DND-41 (cell line): ENCODE data around the gene COQ2.
"Not testable (repeated sequence)": the region's sequence is repeated elsewhere in the genome, so short reads cannot be mapped to it uniquely, and the experiment has no call there.

Experiments used
- ATAC-seq: fragments of 200-7000 bp; cut with Tn5 transposase; 3 replicates; pipeline ENCODE4 v1.9.1; 2021; ENCODE audit warnings: low read depth; ENCODE audit not compliant: insufficient read depth
- DNase-seq: peaks from one replicate; pipeline ENCODE4 v3.0.0-alpha.2; 2020
- H2AFZ ChIP-seq: 2 replicates; pipeline ENCODE4 v1.6.0; 2012; ENCODE audit warnings: low read depth, low read length
- H3K27ac ChIP-seq: 2 replicates; pipeline ENCODE4 v1.5.1; 2012; ENCODE audit warnings: low read length, inconsistent platforms
- H3K27me3 ChIP-seq: fragments of 200-600 bp; sonication (generic); 2 replicates; pipeline ENCODE4 v1.6.0; 2012; ENCODE audit warnings: low read length, mild to moderate bottlenecking, inconsistent platforms; ENCODE audit not compliant: insufficient read depth, poor library complexity
- H3K36me3 ChIP-seq: 2 replicates; pipeline ENCODE4 v1.5.1; 2012; ENCODE audit warnings: low read length, inconsistent platforms; ENCODE audit not compliant: insufficient read depth
- H3K4me1 ChIP-seq: 2 replicates; pipeline ENCODE4 v1.5.1; 2012; ENCODE audit warnings: mild to moderate bottlenecking, low read length; ENCODE audit not compliant: insufficient read depth
- H3K4me2 ChIP-seq: 2 replicates; pipeline ENCODE4 v1.6.0; 2012; ENCODE audit warnings: mild to moderate bottlenecking, moderate library complexity, low read length, inconsistent platforms; ENCODE audit not compliant: insufficient read depth
- H3K4me3 ChIP-seq, 2 experiments: fragments of 200-600 bp in 1 of 2; shearing (Covaris generic) in 1 of 2; 2 replicates each; pipeline ENCODE4 v1.5.1; 2012 to 2016; ENCODE audit warnings: inconsistent platforms in 2 of 2, low read length in 2 of 2, mild to moderate bottlenecking in 2 of 2, low read depth in 1 of 2, moderate library complexity in 1 of 2
- H3K79me2 ChIP-seq: 2 replicates; pipeline ENCODE4 v1.6.0; 2012; ENCODE audit warnings: low read length, inconsistent platforms; ENCODE audit not compliant: insufficient read depth
- H3K9ac ChIP-seq: 2 replicates; pipeline ENCODE4 v1.6.0; 2012; ENCODE audit warnings: low read depth, mild to moderate bottlenecking, inconsistent platforms, low read length, moderate library complexity
- H3K9me3 ChIP-seq: 2 replicates; pipeline ENCODE4 v1.5.1; 2012; ENCODE audit warnings: low read length, moderate library complexity, mild to moderate bottlenecking, inconsistent platforms; ENCODE audit not compliant: insufficient read depth, severe bottlenecking
- H4K20me1 ChIP-seq: 2 replicates; pipeline ENCODE4 v1.6.0; 2012; ENCODE audit warnings: low read length; ENCODE audit not compliant: insufficient read depth
- EZH2 ChIP-seq: IDR thresholded peaks from 3 replicates; pipeline ENCODE4 v1.6.1; 2012; ENCODE audit warnings: borderline replicate concordance, low read depth, mild to moderate bottlenecking, moderate library complexity, low read length, inconsistent platforms; ENCODE audit not compliant: severe bottlenecking
- TF ChIP-seq, protein P1 (sequence below): IDR thresholded peaks from 2 replicates; pipeline ENCODE4 v1.5.1; 2012; ENCODE audit warnings: borderline replicate concordance, low read length, moderate library complexity, mild to moderate bottlenecking; ENCODE audit not compliant: poor library complexity, severe bottlenecking; ENCODE audit errors: extremely low read depth

The COQ2 gene

DNA sequence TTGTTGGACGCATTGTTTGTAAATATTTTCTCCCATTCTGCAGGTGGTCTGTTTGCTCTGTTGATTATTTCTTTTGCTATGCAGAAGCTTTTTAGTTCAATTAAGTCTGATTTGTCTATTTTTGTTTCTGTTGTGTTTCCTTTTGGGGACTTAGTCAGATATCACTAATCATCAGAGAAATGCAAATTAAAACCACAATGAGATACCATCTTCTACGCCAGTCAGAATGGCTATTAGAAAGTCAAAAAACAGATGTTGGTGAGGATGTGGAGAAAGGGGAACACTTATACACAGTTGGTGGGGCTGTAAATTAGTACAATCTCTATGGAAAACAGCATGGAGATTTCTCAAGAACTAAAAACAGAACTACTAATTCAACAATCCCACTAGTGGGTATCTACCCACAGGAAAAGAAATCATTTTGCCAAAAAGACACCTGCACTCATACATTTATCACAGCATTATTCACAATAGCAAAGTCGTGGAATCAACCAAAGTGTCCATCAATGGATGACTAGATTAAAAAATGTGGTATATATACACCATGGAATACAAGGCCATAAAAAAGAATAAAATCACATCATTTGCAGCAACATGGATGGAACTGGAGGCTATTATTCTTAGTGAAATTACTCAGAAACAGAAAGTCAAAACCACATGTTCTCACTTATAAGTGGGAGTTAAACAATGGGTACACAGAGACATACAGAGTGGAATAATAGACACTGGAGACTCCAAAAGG is 8.1 kb downstream of the COQ2 start:
- no peak overlapping the region for H3K9ac ChIP-seq
- no peak for TF ChIP-seq EZH2
- TF ChIP-seq, protein P1, sequence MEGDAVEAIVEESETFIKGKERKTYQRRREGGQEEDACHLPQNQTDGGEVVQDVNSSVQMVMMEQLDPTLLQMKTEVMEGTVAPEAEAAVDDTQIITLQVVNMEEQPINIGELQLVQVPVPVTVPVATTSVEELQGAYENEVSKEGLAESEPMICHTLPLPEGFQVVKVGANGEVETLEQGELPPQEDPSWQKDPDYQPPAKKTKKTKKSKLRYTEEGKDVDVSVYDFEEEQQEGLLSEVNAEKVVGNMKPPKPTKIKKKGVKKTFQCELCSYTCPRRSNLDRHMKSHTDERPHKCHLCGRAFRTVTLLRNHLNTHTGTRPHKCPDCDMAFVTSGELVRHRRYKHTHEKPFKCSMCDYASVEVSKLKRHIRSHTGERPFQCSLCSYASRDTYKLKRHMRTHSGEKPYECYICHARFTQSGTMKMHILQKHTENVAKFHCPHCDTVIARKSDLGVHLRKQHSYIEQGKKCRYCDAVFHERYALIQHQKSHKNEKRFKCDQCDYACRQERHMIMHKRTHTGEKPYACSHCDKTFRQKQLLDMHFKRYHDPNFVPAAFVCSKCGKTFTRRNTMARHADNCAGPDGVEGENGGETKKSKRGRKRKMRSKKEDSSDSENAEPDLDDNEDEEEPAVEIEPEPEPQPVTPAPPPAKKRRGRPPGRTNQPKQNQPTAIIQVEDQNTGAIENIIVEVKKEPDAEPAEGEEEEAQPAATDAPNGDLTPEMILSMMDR, result no peak

DNA sequence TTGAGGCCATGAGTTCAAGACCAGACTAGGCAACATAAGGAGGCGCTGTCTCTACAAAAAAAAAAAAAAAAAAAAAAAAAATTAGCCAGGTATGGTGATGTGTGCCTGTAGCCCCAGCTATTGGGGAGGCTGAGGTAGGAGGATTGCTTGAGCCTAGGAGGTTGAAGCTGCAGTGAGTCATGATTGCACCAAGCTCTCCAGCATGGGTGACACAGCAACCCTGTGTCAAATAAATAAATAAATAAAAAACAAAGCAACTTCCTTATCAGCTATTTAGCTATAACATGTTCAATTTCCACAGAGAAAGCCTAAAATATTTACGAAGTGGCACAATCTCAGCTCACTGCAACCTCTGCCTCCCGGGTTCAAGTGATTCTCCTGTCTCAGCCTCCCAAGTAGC is 10.7 kb downstream of the COQ2 start:
- H3K79me2 ChIP-seq, H3K4me3 ChIP-seq, H3K9me3 ChIP-seq, H3K9ac ChIP-seq, H3K27me3 ChIP-seq, H4K20me1 ChIP-seq, H3K27ac ChIP-seq, DNase-seq, H3K4me1 ChIP-seq, H3K4me2 ChIP-seq, ATAC-seq, H2AFZ ChIP-seq: not testable (repeated sequence)
- peaks cover 25% of the 10 kb centered on the region; the same call in 1 of the 2 replicates for H3K36me3 ChIP-seq

More for the DNA sequence above, 8.1 kb downstream of the COQ2 start:
- Histone ChIP-seq H2AFZ (no peak overlapping the region), H3K4me3 (no peak overlapping the region), H3K36me3 (peaks cover 20% of the 10 kb centered on the region; the same call in 1 of the 2 replicates), H3K27me3 (no peaks in the 10 kb centered on the region), H3K4me2 (no peak overlapping the region), H3K4me1 (peaks cover 8% of the 10 kb centered on the region), H3K27ac (no peak overlapping the region), H3K9me3 (no peaks in the 10 kb centered on the region), H3K79me2 (no peaks in the 10 kb centered on the region), H4K20me1 (no peaks in the 10 kb centered on the region)
- ATAC-seq (no peak), DNase-seq (no peak)

GRCh38 chr4:83272900-83273299 is 11.7 kb downstream of the COQ2 start:
- no peak overlapping the region for H3K27ac ChIP-seq
- H3K9ac ChIP-seq, result no peak overlapping the region
- H4K20me1 ChIP-seq, result no peaks in the 10 kb centered on the region
- H3K4me1 ChIP-seq, result 0 out of 2 replicates have a peak, but pooled peaks cover 2% of the 10 kb centered on the region
- ATAC-seq (no peak), DNase-seq (no peak)
- no peaks in the 10 kb centered on the region for H3K27me3 ChIP-seq
- no peak overlapping the region for H2AFZ ChIP-seq
- no peak overlapping the region for H3K4me2 ChIP-seq
- TF ChIP-seq, protein P1, result no peak
- TF ChIP-seq EZH2, result no peak
- H3K36me3 ChIP-seq, result peaks cover 26% of the 10 kb centered on the region
- no peak overlapping the region for H3K4me3 ChIP-seq
- H3K79me2 ChIP-seq, result no peaks in the 10 kb centered on the region
- no peaks in the 10 kb centered on the region for H3K9me3 ChIP-seq

- H3K4me2 ChIP-seq, result no peak overlapping the region
- no peak overlapping the region for H3K4me3 ChIP-seq
- TF ChIP-seq, protein P1, result no peak
- no peak for TF ChIP-seq EZH2
- no peak overlapping the region for H3K9ac ChIP-seq
- no peak overlapping the region for H2AFZ ChIP-seq
- H3K27ac ChIP-seq, result no peak overlapping the region
- no peaks in the 10 kb centered on the region for H3K4me1 ChIP-seq
- no peaks in the 10 kb centered on the region for H3K27me3 ChIP-seq
- ATAC-seq, result no peak
- no peaks in the 10 kb centered on the region for H4K20me1 ChIP-seq
- peaks cover 39% of the 10 kb centered on the region for H3K36me3 ChIP-seq
- no peaks in the 10 kb centered on the region for H3K9me3 ChIP-seq
- DNase-seq, result no peak
- no peaks in the 10 kb centered on the region for H3K79me2 ChIP-seq
Observed at GRCh38 chr4:83269256-83269655, 15.3 kb downstream of the COQ2 start.
